Motor neuron (in vitro differentiated cells): ENCODE data around the gene RASSF5. TPM values are rescaled to one million over a fixed set of nuclear protein-coding genes. Genes with fewer than 3 reads are reported as not detected.

Source experiments
- ATAC-seq, 8 experiments: fragments of 200-7000 bp; cut with Tn5 transposase; replicated peaks in 6 of 8; 2 replicates each; pipeline ENCODE4 v1.8.0; 2021; ENCODE audit warnings: mild to moderate bottlenecking in 8 of 8, moderate library complexity in 8 of 8
- H3K27ac ChIP-seq, 2 donors: fragments of 250-450 bp; sonication (Bioruptor Pico); 2 replicates each; pipeline ENCODE4 v1.9.0; 2021; ENCODE audit warnings: antibody characterized with exemption in 2 of 2, mild to moderate bottlenecking in 2 of 2, moderate library complexity in 1 of 2
- H3K4me1 ChIP-seq, 2 donors: fragments of 250-450 bp; sonication (Bioruptor Pico); replicated peaks in 1 of 2; 2 replicates each; pipeline ENCODE4 v1.6.1; 2021; ENCODE audit warnings: antibody characterized with exemption in 2 of 2, mild to moderate bottlenecking in 2 of 2, moderate library complexity in 1 of 2
- H3K4me3 ChIP-seq, 5 donors: fragments of 250-450 bp; sonication (Bioruptor Pico); 2 replicates each; pipeline ENCODE4 v1.9.0; 2021; ENCODE audit warnings: antibody characterized with exemption in 5 of 5, mild to moderate bottlenecking in 5 of 5, moderate library complexity in 4 of 5
- WGBS, 10 experiments: fragments of 450-650 bp; shearing (Covaris generic); methylation state at CpG; one replicate each; pipeline ENCODE4 v1.0.0; 2022; 5-methylcytosine and 5-hydroxymethylcytosine counted together
- in situ Hi-C, 9 experiments: fragments of 400-800 bp; cut with MboI; loops; one replicate each; pipeline ENCODE4 v1.15.0; 2021; ENCODE audit warnings: low sequenced_read_pairs in 9 of 9, low pct_unique_long_range_greater_than_20kb in 2 of 9; ENCODE audit not compliant: unreplicated experiment in 9 of 9
- total RNA-seq, 8 experiments: library from RNA; unstranded; fragments of 300-600 nt; gene quantifications; 2 replicates each; pipeline versions ENCODE4 v1.2.3 to v1.2.4, GENCODE V29; 2022

RASSF5 gene
- total RNA-seq, 8 experiments from 2014 or later = 0.81 to 7.6 (median 5.5) TPM

GRCh38 chr1:206492589-206492988, 14.7 kb upstream of the RASSF5 start:
- Histone ChIP-seq H3K4me1 (peaks cover 9 to 12% of the 10 kb centered on the region in 2 donors), H3K4me3 (no peak overlapping the region), H3K27ac (no peak overlapping the region)
- no peak for ATAC-seq
- WGBS, 10 experiments = 92 to 100% (median 92%) methylated on average over 1 to 10 of the region's 10 CpGs; no CpG with 5 or more reads in 5 of the 10 experiments
- in situ Hi-C loops = loop anchor here in 6 of 9 experiments (25.0 kb wide), 2 partner anchors 95 to 420 kb away; partner anchors contain the start of gene FCMR (in 4 of the 6)

GRCh38 chr1:206493279-206493678, 14.1 kb upstream of the RASSF5 start:
- in situ Hi-C loops = loop anchor here in 6 of 9 experiments (25.0 kb wide), 2 partner anchors 94 to 419 kb away; partner anchors contain the start of gene FCMR (in 4 of the 6)
- 79 to 100% (median 87%) methylated on average over 1 to 8 of the region's 9 CpGs; no CpG with 5 or more reads in 4 of the 10 experiments for WGBS, 10 experiments
- no peak for ATAC-seq

GRCh38 chr1:206495011-206495461, 12.3 kb upstream of the RASSF5 start:
- in situ Hi-C loops = loop anchor here in 6 of 9 experiments (25.0 kb wide), 2 partner anchors 92 to 417 kb away; partner anchors contain the start of gene FCMR (in 4 of the 6)
- ATAC-seq = peak in 3 of 8 experiments; percentile 62 to 77 (median 62)
- 55 to 100% (median 85%) methylated on average over 1 to 6 of the region's 6 CpGs for WGBS, 10 experiments
- Histone ChIP-seq H3K4me3 (no peak overlapping the region), H3K4me1 (peaks cover 9% of the 10 kb centered on the region in 2 donors), H3K27ac (no peak overlapping the region)

More at GRCh38 chr1:206493279-206493678, 14.1 kb upstream of the RASSF5 start:
- H3K4me3 ChIP-seq = no peak overlapping the region
- H3K27ac ChIP-seq = no peak overlapping the region
- peaks cover 9 to 12% of the 10 kb centered on the region in 2 donors for H3K4me1 ChIP-seq

- Histone ChIP-seq H3K27ac (no peak overlapping the region), H3K4me1 (peaks cover 5% of the 10 kb centered on the region in 2 donors), H3K4me3 (no peak overlapping the region)
- in situ Hi-C loops = loop anchor here in 6 of 9 experiments (25.0 kb wide), 2 partner anchors 92 to 417 kb away; partner anchors contain the start of gene FCMR (in 4 of the 6)
- ATAC-seq = no peak
- 0 to 83% (median 25%) methylated on average over 1 to 3 of the region's 3 CpGs; no CpG with 5 or more reads in 2 of the 10 experiments for WGBS, 10 experiments
Measured at GRCh38 chr1:206495493-206496046, 11.8 kb upstream of the RASSF5 start.

GRCh38 chr1:206496131-206496793, 11.1 kb upstream of the RASSF5 start:
- peaks cover 0 to 4% of the 10 kb centered on the region in 2 donors for H3K4me1 ChIP-seq
- ATAC-seq = peak in 2 of 8 experiments; percentile 13 to 24
- H3K27ac ChIP-seq = no peak overlapping the region
- H3K4me3 ChIP-seq = no peak overlapping the region
- WGBS, 10 experiments = 37 to 100% (median 58%) methylated on average over 1 to 6 of the region's 6 CpGs; no CpG with 5 or more reads in 1 of the 10 experiments
- in situ Hi-C loops = loop anchor here in 6 of 9 experiments (25.0 kb wide), 2 partner anchors 91 to 416 kb away; partner anchors contain the start of gene FCMR (in 4 of the 6)

- no peak for ATAC-seq
- in situ Hi-C loops = loop anchor here in 6 of 9 experiments (25.0 kb wide), 2 partner anchors 90 to 415 kb away; partner anchors contain the start of gene FCMR (in 4 of the 6)
- Histone ChIP-seq H3K27ac (no peak overlapping the region), H3K4me3 (no peak overlapping the region), H3K4me1 (peaks cover 0 to 5% of the 10 kb centered on the region in 2 donors)
- 0 to 80% (median 62%) methylated on average over 1 to 3 of the region's 4 CpGs; no CpG with 5 or more reads in 6 of the 10 experiments for WGBS, 10 experiments
Measured at GRCh38 chr1:206497363-206497762, 10.0 kb upstream of the RASSF5 start.

- Histone ChIP-seq H3K4me1 (peaks cover 0 to 5% of the 10 kb centered on the region in 2 donors), H3K27ac (no peak overlapping the region), H3K4me3 (no peak overlapping the region)
- in situ Hi-C loops = loop anchor here in 6 of 9 experiments (25.0 kb wide), 2 partner anchors 90 to 415 kb away; partner anchors contain the start of gene FCMR (in 4 of the 6)
- ATAC-seq = no peak
- 33 to 100% (median 86%) methylated on average over 1 to 3 of the region's 3 CpGs; no CpG with 5 or more reads in 3 of the 10 experiments for WGBS, 10 experiments
Measured at GRCh38 chr1:206497774-206498173, 9.6 kb upstream of the RASSF5 start.

- H3K4me1 ChIP-seq = peaks cover 0 to 5% of the 10 kb centered on the region in 2 donors
- no peak for ATAC-seq
- H3K27ac ChIP-seq = no peak overlapping the region
- no peak overlapping the region for H3K4me3 ChIP-seq
- WGBS, 10 experiments = 17 to 89% (median 42%) methylated on average over 1 of the region's 2 CpGs; no CpG with 5 or more reads in 4 of the 10 experiments
- in situ Hi-C loops = loop anchor here in 6 of 9 experiments (25.0 kb wide), 2 partner anchors 89 to 414 kb away; partner anchors contain the start of gene FCMR (in 4 of the 6)
Measured at GRCh38 chr1:206498685-206499084, 8.6 kb upstream of the RASSF5 start.

GRCh38 chr1:206500046-206500445, 7.3 kb upstream of the RASSF5 start:
- in situ Hi-C loops = no loop called here
- ATAC-seq = no peak
- H3K4me3 ChIP-seq = no peak overlapping the region
- H3K27ac ChIP-seq = no peak overlapping the region
- WGBS, 10 experiments = 64 to 100% (median 95%) methylated on average over 1 to 3 of the region's 3 CpGs; no CpG with 5 or more reads in 4 of the 10 experiments
- peaks cover 0 to 5% of the 10 kb centered on the region in 2 donors for H3K4me1 ChIP-seq

- in situ Hi-C loops = no loop called here
- no peak for ATAC-seq
- 50 to 90% (median 83%) methylated on average over 1 to 5 of the region's 5 CpGs; no CpG with 5 or more reads in 3 of the 10 experiments for WGBS, 10 experiments
- Histone ChIP-seq H3K4me1 (peaks cover 0 to 5% of the 10 kb centered on the region in 2 donors), H3K4me3 (no peak overlapping the region), H3K27ac (no peak overlapping the region)
Measured at GRCh38 chr1:206501881-206502280, 5.5 kb upstream of the RASSF5 start.

- Histone ChIP-seq H3K4me3 (no peak overlapping the region), H3K4me1 (peaks cover 0 to 5% of the 10 kb centered on the region in 2 donors), H3K27ac (no peak overlapping the region)
- ATAC-seq = no peak
- 65 to 100% (median 82%) methylated on average over 1 to 2 of the region's 2 CpGs; no CpG with 5 or more reads in 4 of the 10 experiments for WGBS, 10 experiments
- in situ Hi-C loops = no loop called here
Measured at GRCh38 chr1:206502403-206502802, 4.9 kb upstream of the RASSF5 start.

GRCh38 chr1:206502812-206503211, 4.5 kb upstream of the RASSF5 start:
- Histone ChIP-seq H3K27ac (no peak overlapping the region), H3K4me1 (peaks cover 0 to 5% of the 10 kb centered on the region in 2 donors), H3K4me3 (no peak overlapping the region)
- in situ Hi-C loops = no loop called here
- WGBS, 10 experiments = 71 to 100% (median 92%) methylated on average over 1 of the region's 1 CpG; no CpG with 5 or more reads in 3 of the 10 experiments
- no peak for ATAC-seq
